Pancreas (tissue), 10 donors: ENCODE measurements around the gene LY6G6C. TPM values are rescaled to one million over a fixed set of nuclear protein-coding genes. Genes with fewer than 3 reads are reported as not detected.

Experiments
- ATAC-seq, 4 donors: fragments of 200-7000 bp; cut with Tn5 transposase; one replicate each; pipeline versions ENCODE4 v1.8.0 to v1.9.1; 2020; ENCODE audit warnings: mild to moderate bottlenecking in 4 of 4, moderate library complexity in 4 of 4
- DNase-seq, 6 donors: peaks; one replicate each; pipeline ENCODE4 v3.0.0-alpha.2; 2020
- FAIRE-seq: peaks from 2 replicates; lab custom pipeline; 2012; peaks lifted over from hg19 to GRCh38; lab: Jason Lieb, UNC
- H3K27ac ChIP-seq, 4 donors: fragments of 200-600 bp; sonication (generic); 1 replicate in 3 of 4; 2 replicates in 1 of 4; pipeline versions ENCODE4 v1.5.0 to v1.8.0; 2020
- H3K27me3 ChIP-seq, 4 donors: fragments of 200-600 bp; one replicate each; pipeline ENCODE4 v1.8.0; 2021
- H3K36me3 ChIP-seq, 3 donors: fragments of 200-600 bp; sonication (generic) in 1 of 3; one replicate each; pipeline versions ENCODE4 v1.5.0 to v1.8.0; 2020 to 2021
- H3K4me1 ChIP-seq, 3 donors: fragments of 200-600 bp; one replicate each; pipeline ENCODE4 v1.8.0; 2021
- H3K4me3 ChIP-seq, 4 donors: fragments of 200-600 bp; sonication (generic) in 2 of 4; one replicate each; pipeline versions ENCODE4 v1.5.0 to v1.8.0; 2020 to 2021
- H3K9me3 ChIP-seq, 4 donors: fragments of 200-600 bp; one replicate each; pipeline ENCODE4 v1.8.0; 2021
- CTCF ChIP-seq, 4 donors: fragments of 200-600 bp; sonication (generic) in 3 of 4; IDR thresholded peaks; one replicate each; pipeline versions ENCODE4 v1.5.0 to v1.8.0; 2021; ENCODE audit warnings: antibody characterized with exemption in 4 of 4
- WGBS, 2 donors: extraction: QIAGEN DNeasy Blood & Tissue Kit; methylation state at CpG; one replicate each; pipeline ENCODE4 v1.1.7; 2013; 5-methylcytosine and 5-hydroxymethylcytosine counted together
- intact Hi-C, 3 donors: fragments of 100-400 bp; cut with DNase I; formaldehyde crosslinking; loops; one replicate each; pipeline versions ENCODE4 v1.11.1 to v1.14.2; 2022
- microRNA-seq, 2 donors: library from miRNA; unstranded; fragments of <30 nt; microRNA quantifications; one replicate each; pipeline versions ENCODE4 to v1.1.0, GENCODE V29; 2019 to 2020
- polyA plus RNA-seq, 2 donors: library from polyadenylated mRNA; stranded (reverse); fragments of 200-250 nt; gene quantifications; one replicate each; pipeline ENCODE4 v1.2.3, GENCODE V29; 2013
- total RNA-seq, 6 donors: library from RNA; stranded (reverse); fragmentation: NEBNext Ultra II Directional in 4 of 6; extraction: Animal tissue kit (Norgen Biotek cat#: 25700) in 4 of 6; gene quantifications; one replicate each; pipeline versions ENCODE4 v1.2.1 to v1.2.4, GENCODE V29; 2021 to 2023
- donor health status: healthy with polysubstance abuse.
- donor health status: DM: no; HTN: no; CAD: no; lungs with moderate emphysema.
- donor health status: DM: no; HTN: no; CAD: no.
- donor health status: control.
- donor health status: control.
- donor health status: Bipolar disorder and iron deficiency.
- donor health status: DM: yes; HTN: yes; CAD: no.
- donor health status: DM: no; HTN: no; CAD: no.
- donor health status: DM: no; HTN: no; CAD: no.
- donor health status: DM: yes; HTN: yes; CAD: no.

The LY6G6C gene
- total and polyA plus RNA-seq, 8 donors, result not detected

GRCh38 chr6:31676322-31676903 lies 45.1 kb downstream of the LY6G6C start:
- no peak overlapping the region for H3K4me3 ChIP-seq
- DNase-seq (no peak), ATAC-seq (no peak), FAIRE-seq (no peak)
- no peak for TF ChIP-seq CTCF (IDR thresholded peaks at IDR 0.05)
- peaks cover 4 to 8% (median 6%) of the 10 kb centered on the region in 3 donors for H3K36me3 ChIP-seq
- H3K4me1 ChIP-seq, result peaks cover 3 to 5% (median 3%) of the 10 kb centered on the region in 3 donors
- no peak overlapping the region for H3K27ac ChIP-seq
- no peaks in the 10 kb centered on the region for H3K9me3 ChIP-seq
- no peaks in the 10 kb centered on the region for H3K27me3 ChIP-seq
- intact Hi-C loops, result no loop called here
- 77 to 89% methylated on average over 4 of the region's 4 CpGs for WGBS, 2 donors

GRCh38 chr6:31669676-31670075 lies 51.9 kb downstream of the LY6G6C start, which contains the start of gene LY6G5B:
Gene LY6G5B, plus strand, starts transcription at chr6:31669976. Its CDS starts 975 bp downstream, at chr6:31670951.
- WGBS, 2 donors, result 74 to 80% methylated on average over 8 of the region's 8 CpGs
- Histone ChIP-seq H3K27me3 (no peaks in the 10 kb centered on the region), H3K9me3 (no peaks in the 10 kb centered on the region), H3K4me1 (peaks cover 0 to 10% (median 9%) of the 10 kb centered on the region in 3 donors), H3K36me3 (peaks cover 7 to 51% (median 27%) of the 10 kb centered on the region in 3 donors), H3K27ac (no peak within 1 kb of the TSS), H3K4me3 (no peak within 1 kb of the TSS)
- no peak for ATAC-seq
- DNase-seq, result no peak
- no peak for FAIRE-seq
- no peak for TF ChIP-seq CTCF (IDR thresholded peaks at IDR 0.05)
- intact Hi-C loops, result no loop called here

Small RNA genes lying within 50 kb of the gene (microRNA-seq; reads per million reads assigned to microRNA genes)
- gene MIR4646, result 0.59 to 1.2 reads per million in 2 donors

Other genes starting within 250 kb of the LY6G6C start
Only the 30 nearest of the 41 such genes appear.
- gene LTA, start 149.5 kb downstream of the LY6G6C start, total RNA-seq, result 1 to 10 TPM in 1 of 6 donors, under 1 TPM in 1, not detected in 4; 0.12 to 1.3 TPM
- gene LTA, start 149.5 kb downstream of the LY6G6C start, polyA plus RNA-seq, result under 1 TPM; 0.05 to 0.15 TPM
- under 1 TPM in 5 of 6 donors, not detected in 1; 0.29 to 0.87 (median 0.58) TPM for gene TNF, start 146.2 kb downstream of the LY6G6C start, total RNA-seq
- gene TNF, start 146.2 kb downstream of the LY6G6C start, polyA plus RNA-seq, result under 1 TPM; 0.11 to 0.42 TPM
- 10 to 100 TPM in 1 of 6 donors, 1 to 10 TPM in 3, under 1 TPM in 2; 0.71 to 19.4 (median 1.9) TPM for gene LTB, start 139.3 kb downstream of the LY6G6C start, total RNA-seq
- 1 to 10 TPM; 1.4 to 7.3 TPM for gene LTB, start 139.3 kb downstream of the LY6G6C start, polyA plus RNA-seq
- 10 to 100 TPM in 2 of 6 donors, 1 to 10 TPM in 2, under 1 TPM in 2; 0.56 to 12.9 (median 2.6) TPM for gene LST1, start 135.5 kb downstream of the LY6G6C start, total RNA-seq
- 1 to 10 TPM; 6.0 to 6.2 TPM for gene LST1, start 135.5 kb downstream of the LY6G6C start, polyA plus RNA-seq
- gene NCR3, start 128.7 kb downstream of the LY6G6C start, total RNA-seq, result under 1 TPM in 1 of 6 donors, not detected in 5; 0.28 TPM
- gene NCR3, start 128.7 kb downstream of the LY6G6C start, polyA plus RNA-seq, result not detected
- gene AIF1, start 106.5 kb downstream of the LY6G6C start, total RNA-seq, result 10 to 100 TPM in 2 of 6 donors, 1 to 10 TPM in 4; 1.1 to 18.6 (median 5.3) TPM
- 10 to 100 TPM; 16.2 to 16.4 TPM for gene AIF1, start 106.5 kb downstream of the LY6G6C start, polyA plus RNA-seq
- gene PRRC2A, start 101.0 kb downstream of the LY6G6C start, total RNA-seq, result 10 to 100 TPM; 45.3 to 97.6 (median 73.5) TPM
- 100 to 1,000 TPM; 138 to 144 TPM for gene PRRC2A, start 101.0 kb downstream of the LY6G6C start, polyA plus RNA-seq
- 100 to 1,000 TPM in 4 of 6 donors, 10 to 100 TPM in 2; 93.3 to 160 (median 113) TPM for gene BAG6, start 69.1 kb downstream of the LY6G6C start, total RNA-seq
- gene BAG6, start 69.1 kb downstream of the LY6G6C start, polyA plus RNA-seq, result 100 to 1,000 TPM; 283 to 292 TPM
- 1 to 10 TPM in 3 of 6 donors, under 1 TPM in 3; 0.62 to 2.6 (median 0.98) TPM for gene APOM, start 65.9 kb downstream of the LY6G6C start, total RNA-seq
- gene APOM, start 65.9 kb downstream of the LY6G6C start, polyA plus RNA-seq, result 1 to 10 TPM; 3.4 to 5.0 TPM
- gene C6orf47, start 61.0 kb downstream of the LY6G6C start, total RNA-seq, result 10 to 100 TPM in 1 of 6 donors, 1 to 10 TPM in 5; 6.9 to 12.0 (median 9.0) TPM
- gene C6orf47, start 61.0 kb downstream of the LY6G6C start, polyA plus RNA-seq, result 10 to 100 TPM; 10.8 to 11.2 TPM
- gene GPANK1, start 56.7 kb downstream of the LY6G6C start, total RNA-seq, result 1 to 10 TPM; 5.5 to 9.5 (median 6.1) TPM
- 10 to 100 TPM; 11.2 to 11.6 TPM for gene GPANK1, start 56.7 kb downstream of the LY6G6C start, polyA plus RNA-seq
- gene CSNK2B, start 55.7 kb downstream of the LY6G6C start, total RNA-seq, result 10 to 100 TPM; 48.1 to 65.9 (median 57.8) TPM
- 100 to 1,000 TPM in 1 of 2 donors, 10 to 100 TPM in 1; 86.8 to 116 TPM for gene CSNK2B, start 55.7 kb downstream of the LY6G6C start, polyA plus RNA-seq
- gene LY6G5B, start 51.8 kb downstream of the LY6G6C start, total RNA-seq, result 1 to 10 TPM; 3.0 to 8.2 (median 4.0) TPM
- gene LY6G5B, start 51.8 kb downstream of the LY6G6C start, polyA plus RNA-seq, result 10 to 100 TPM in 1 of 2 donors, 1 to 10 TPM in 1; 9.2 to 11.4 TPM
- 1 to 10 TPM; 1.6 to 2.9 (median 2.3) TPM for gene LY6G5C, start 40.7 kb downstream of the LY6G6C start, total RNA-seq
- gene LY6G5C, start 40.7 kb downstream of the LY6G6C start, polyA plus RNA-seq, result 1 to 10 TPM; 2.4 to 2.5 TPM
- gene ABHD16A, start 18.4 kb downstream of the LY6G6C start, total RNA-seq, result 10 to 100 TPM; 14.9 to 34.2 (median 19.7) TPM
- gene ABHD16A, start 18.4 kb downstream of the LY6G6C start, polyA plus RNA-seq, result 10 to 100 TPM; 31.9 to 61.5 TPM
- not detected for gene LY6G6F, start 14.9 kb downstream of the LY6G6C start, total RNA-seq
- not detected for gene LY6G6F, start 14.9 kb downstream of the LY6G6C start, polyA plus RNA-seq
- not detected for gene LY6G6D, start 6.4 kb downstream of the LY6G6C start, total RNA-seq
- not detected for gene LY6G6D, start 6.4 kb downstream of the LY6G6C start, polyA plus RNA-seq
- under 1 TPM in 1 of 6 donors, not detected in 5; 0.06 TPM for gene MPIG6B, start 1.6 kb upstream of the LY6G6C start, total RNA-seq
- under 1 TPM in 1 of 2 donors, not detected in 1; 0.05 TPM for gene MPIG6B, start 1.6 kb upstream of the LY6G6C start, polyA plus RNA-seq
- gene DDAH2, start 7.6 kb upstream of the LY6G6C start, total RNA-seq, result 10 to 100 TPM in 4 of 6 donors, 1 to 10 TPM in 2; 6.5 to 32.8 (median 13.0) TPM
- 10 to 100 TPM; 58.2 to 68.8 TPM for gene DDAH2, start 7.6 kb upstream of the LY6G6C start, polyA plus RNA-seq
- 100 to 1,000 TPM in 2 of 6 donors, 10 to 100 TPM in 4; 61.0 to 150 (median 80.8) TPM for gene CLIC1, start 14.8 kb upstream of the LY6G6C start, total RNA-seq
- 100 to 1,000 TPM in 1 of 2 donors, 10 to 100 TPM in 1; 91.8 to 154 TPM for gene CLIC1, start 14.8 kb upstream of the LY6G6C start, polyA plus RNA-seq
- 1 to 10 TPM; 2.2 to 7.6 (median 5.3) TPM for gene MSH5, start 18.3 kb upstream of the LY6G6C start, total RNA-seq
- gene MSH5, start 18.3 kb upstream of the LY6G6C start, polyA plus RNA-seq, result 10 to 100 TPM; 11.3 to 17.4 TPM
- gene SAPCD1, start 40.9 kb upstream of the LY6G6C start, total RNA-seq, result 1 to 10 TPM in 1 of 6 donors, under 1 TPM in 4, not detected in 1; 0.51 to 1.9 (median 0.64) TPM
- 10 to 100 TPM in 1 of 2 donors, 1 to 10 TPM in 1; 4.8 to 11.1 TPM for gene SAPCD1, start 40.9 kb upstream of the LY6G6C start, polyA plus RNA-seq
- gene VWA7, start 55.6 kb upstream of the LY6G6C start, total RNA-seq, result 1 to 10 TPM; 2.9 to 5.0 (median 4.3) TPM
- 10 to 100 TPM in 1 of 2 donors, 1 to 10 TPM in 1; 5.6 to 11.9 TPM for gene VWA7, start 55.6 kb upstream of the LY6G6C start, polyA plus RNA-seq
- 10 to 100 TPM; 22.0 to 48.1 (median 36.2) TPM for gene VARS1, start 74.0 kb upstream of the LY6G6C start, total RNA-seq
- gene VARS1, start 74.0 kb upstream of the LY6G6C start, polyA plus RNA-seq, result 10 to 100 TPM; 35.3 to 67.3 TPM
- 10 to 100 TPM; 11.0 to 23.1 (median 19.0) TPM for gene LSM2, start 85.2 kb upstream of the LY6G6C start, total RNA-seq
- gene LSM2, start 85.2 kb upstream of the LY6G6C start, polyA plus RNA-seq, result 10 to 100 TPM; 25.1 to 27.3 TPM
- 1 to 10 TPM in 2 of 6 donors, under 1 TPM in 4; 0.51 to 1.2 (median 0.68) TPM for gene HSPA1L, start 93.5 kb upstream of the LY6G6C start, total RNA-seq
- 1 to 10 TPM in 1 of 2 donors, under 1 TPM in 1; 0.46 to 1.0 TPM for gene HSPA1L, start 93.5 kb upstream of the LY6G6C start, polyA plus RNA-seq
- 100 to 1,000 TPM in 1 of 6 donors, 10 to 100 TPM in 5; 18.2 to 195 (median 29.6) TPM for gene HSPA1A, start 93.8 kb upstream of the LY6G6C start, total RNA-seq
- gene HSPA1A, start 93.8 kb upstream of the LY6G6C start, polyA plus RNA-seq, result 10 to 100 TPM; 51.7 to 85.0 TPM
- 100 to 1,000 TPM in 2 of 6 donors, 10 to 100 TPM in 4; 24.6 to 248 (median 43.2) TPM for gene HSPA1B, start 106.0 kb upstream of the LY6G6C start, total RNA-seq
- 10 to 100 TPM; 18.4 to 60.4 TPM for gene HSPA1B, start 106.0 kb upstream of the LY6G6C start, polyA plus RNA-seq
- gene NEU1, start 141.1 kb upstream of the LY6G6C start, total RNA-seq, result 10 to 100 TPM; 19.0 to 34.7 (median 22.2) TPM
- gene NEU1, start 141.1 kb upstream of the LY6G6C start, polyA plus RNA-seq, result 10 to 100 TPM; 26.5 to 38.5 TPM
- gene SLC44A4, start 157.3 kb upstream of the LY6G6C start, total RNA-seq, result 10 to 100 TPM in 5 of 6 donors, 1 to 10 TPM in 1; 4.6 to 57.3 (median 13.7) TPM
- 1 to 10 TPM; 6.5 to 9.0 TPM for gene SLC44A4, start 157.3 kb upstream of the LY6G6C start, polyA plus RNA-seq